Endothelial cell of umbilical vein (primary cell): ENCODE data around the gene DEDD. TPM values are rescaled to one million over a fixed set of nuclear protein-coding genes. Genes with fewer than 3 reads are reported as not detected.

Experiments
- BruUV-seq: library from RNA; stranded (reverse); fragments of 400-500 nt; replicated peaks from 2 replicates; lab custom pipeline; 2021; lab: Mats Ljungman, UMichigan
- CTCF ChIA-PET: fragments of 300-600, 350-600 bp; sonication (Branson Sonifier 250); formaldehyde crosslinking; loops from one replicate; lab custom pipeline; 2021; ENCODE audit warnings: antibody characterized with exemption, inconsistent platforms; lab: Charles Lee
- POLR2A ChIA-PET: fragments of 300-600, 350-600 bp; sonication (Branson Sonifier 250); formaldehyde crosslinking; loops from one replicate; lab custom pipeline; 2021; ENCODE audit warnings: antibody characterized with exemption, inconsistent platforms; lab: Charles Lee
- DNase-seq: peaks from one replicate; pipeline ENCODE4 v3.0.0-alpha.2; 2011; ENCODE audit warnings: low read depth, low spot score
- FAIRE-seq: peaks from 2 replicates; lab custom pipeline; 2011; peaks lifted over from hg19 to GRCh38; lab: Jason Lieb, UNC
- H2AFZ ChIP-seq: 2 replicates; pipeline ENCODE4 v1.6.0; 2012; ENCODE audit warnings: low read depth, low read length, control low read depth, inconsistent platforms
- H3K27ac ChIP-seq: 2 replicates; pipeline ENCODE4 v1.5.1; 2011; ENCODE audit warnings: low read depth, mild to moderate bottlenecking, control low read depth, low read length, moderate library complexity; ENCODE audit not compliant: insufficient read depth
- H3K27me3 ChIP-seq, 2 experiments: 2 replicates each; pipeline versions ENCODE4 v1.6.0 to v1.6.1; 2011; ENCODE audit warnings: low read length in 2 of 2, mixed read lengths in 1 of 2; ENCODE audit not compliant: control insufficient read depth in 2 of 2, insufficient read depth in 2 of 2
- H3K36me3 ChIP-seq, 2 experiments: 2 replicates in 1 of 2; 3 replicates in 1 of 2; pipeline ENCODE4 v1.5.1; 2011; ENCODE audit warnings: low read length in 2 of 2, mild to moderate bottlenecking in 1 of 2, moderate library complexity in 1 of 2; ENCODE audit not compliant: control insufficient read depth in 2 of 2, insufficient read depth in 2 of 2; ENCODE audit errors: extremely low read depth in 1 of 2
- H3K4me1 ChIP-seq: 3 replicates; pipeline ENCODE4 v1.5.1; 2011; ENCODE audit warnings: mild to moderate bottlenecking, low read length; ENCODE audit not compliant: control insufficient read depth, insufficient read depth; ENCODE audit errors: extremely low read depth
- H3K4me2 ChIP-seq: 2 replicates; pipeline ENCODE4 v1.6.1; 2011; ENCODE audit warnings: low read length, control low read depth, mixed read lengths; ENCODE audit not compliant: insufficient read depth
- H3K4me3 ChIP-seq, 3 experiments: fragments of 200-600 bp in 1 of 3; sonication (generic), shearing (Covaris generic) in 1 of 3; replicated peaks in 1 of 3; 2 replicates each; pipeline ENCODE4 v1.5.1; 2011 to 2016; ENCODE audit warnings: control low read depth in 3 of 3, low read length in 3 of 3, mild to moderate bottlenecking in 2 of 3, inconsistent platforms in 1 of 3, low read depth in 1 of 3, moderate library complexity in 1 of 3; ENCODE audit not compliant: insufficient read depth in 1 of 3
- H3K79me2 ChIP-seq: 2 replicates; pipeline ENCODE4 v1.6.0; 2012; ENCODE audit warnings: low read length, inconsistent platforms; ENCODE audit not compliant: control insufficient read depth, insufficient read depth
- H3K9ac ChIP-seq: replicated peaks from 2 replicates; pipeline ENCODE3; 2011; ENCODE audit warnings: low read length, control low read depth; ENCODE audit not compliant: insufficient read depth; ENCODE audit errors: extremely low read depth
- H3K9me1 ChIP-seq: replicated peaks from 3 replicates; pipeline ENCODE4 v1.6.0; 2011; ENCODE audit warnings: mild to moderate bottlenecking, low read length; ENCODE audit not compliant: control insufficient read depth, insufficient read depth; ENCODE audit errors: extremely low read depth
- H3K9me3 ChIP-seq: replicated peaks from 2 replicates; pipeline ENCODE4 v1.5.1; 2012; ENCODE audit warnings: low read length, inconsistent platforms; ENCODE audit not compliant: control insufficient read depth, insufficient read depth
- H4K20me1 ChIP-seq: replicated peaks from 2 replicates; pipeline ENCODE3; 2011; ENCODE audit warnings: mild to moderate bottlenecking, low read length; ENCODE audit not compliant: control insufficient read depth, insufficient read depth; ENCODE audit errors: extremely low read depth
- EZH2 ChIP-seq: IDR thresholded peaks from 2 replicates; pipeline ENCODE4 v1.6.1; 2012; ENCODE audit warnings: borderline replicate concordance, low read depth, mild to moderate bottlenecking, moderate library complexity, low read length, inconsistent platforms; ENCODE audit not compliant: severe bottlenecking
- FOS ChIP-seq: IDR thresholded peaks from 2 replicates; pipeline ENCODE4 v1.6.1; 2011; ENCODE audit warnings: mild to moderate bottlenecking, low read length, moderate library complexity, borderline replicate concordance; ENCODE audit not compliant: insufficient read depth
- GATA2 ChIP-seq: IDR thresholded peaks from 2 replicates; pipeline ENCODE4 v1.7.0; 2011; ENCODE audit warnings: low read depth, mild to moderate bottlenecking, moderate library complexity, mixed read lengths, low read length; ENCODE audit not compliant: insufficient read length, insufficient read depth
- JUN ChIP-seq: IDR thresholded peaks from 2 replicates; pipeline ENCODE4 v1.6.1; 2011; ENCODE audit warnings: borderline replicate concordance, low read depth; ENCODE audit not compliant: insufficient read length, insufficient read depth
- MYC ChIP-seq: IDR thresholded peaks from one replicate; pipeline ENCODE4 v1.6.1; 2011; ENCODE audit warnings: mild to moderate bottlenecking, low read depth, low read length
- POLR2A ChIP-seq: IDR thresholded peaks from 2 replicates; pipeline ENCODE4 v1.6.1; 2012; ENCODE audit warnings: low read depth, mild to moderate bottlenecking, control low read depth, low read length
- POLR2AphosphoS5 ChIP-seq: IDR thresholded peaks from 2 replicates; pipeline ENCODE4 v1.6.1; 2012; ENCODE audit warnings: low read depth, mild to moderate bottlenecking, control low read depth, low read length, moderate library complexity; ENCODE audit not compliant: insufficient read depth
- dilution Hi-C: fragments of 300-500 bp; cut with MboI; formaldehyde crosslinking; loops from one replicate; pipeline ENCODE4 v1.15.0; 2019; ENCODE audit warnings: low sequenced_read_pairs; ENCODE audit not compliant: extremely low pct_ligation_motif_present
- intact Hi-C: fragments of 100-400 bp; cut with micrococcal nuclease; formaldehyde crosslinking; loops from one replicate; pipeline ENCODE4 v1.10.0; 2022
- polyA plus RNA-seq, 4 experiments: library from polyadenylated mRNA; depleted of rRNA in 3 of 4; stranded (reverse) in 3 of 4; unstranded in 1 of 4; fragments of >200 nt; gene quantifications; 2 replicates each; pipeline versions ENCODE4 v1.2.1 to v1.2.3, GENCODE V29; 2011 to 2012; ENCODE audit warnings: missing spikeins in 1 of 4
- total RNA-seq: library from RNA; stranded (reverse); gene quantifications from 2 replicates; pipeline ENCODE4 v1.2.3, GENCODE V29; 2021
- TF ChIP-seq, protein P1 (sequence below): IDR thresholded peaks from 2 replicates; pipeline ENCODE4 v1.6.1; 2011; ENCODE audit not compliant: insufficient read depth, insufficient read length
- TF ChIP-seq, protein P2 (sequence below), 2 donors: IDR thresholded peaks; 1 replicate in 1 of 2; 2 replicates in 1 of 2; pipeline ENCODE4 v1.5.1; 2011; ENCODE audit warnings: low read length in 2 of 2, mild to moderate bottlenecking in 2 of 2, moderate library complexity in 2 of 2, control low read depth in 1 of 2, inconsistent platforms in 1 of 2, low read depth in 1 of 2; ENCODE audit not compliant: insufficient read depth in 1 of 2; ENCODE audit errors: extremely low read depth in 1 of 2

The DEDD gene
- total and polyA plus RNA-seq, 2 donors (not counting 3 experiments of a cell fraction or from before 2014, with no cell fraction given) = 50.2 to 78.3 TPM

DNA sequence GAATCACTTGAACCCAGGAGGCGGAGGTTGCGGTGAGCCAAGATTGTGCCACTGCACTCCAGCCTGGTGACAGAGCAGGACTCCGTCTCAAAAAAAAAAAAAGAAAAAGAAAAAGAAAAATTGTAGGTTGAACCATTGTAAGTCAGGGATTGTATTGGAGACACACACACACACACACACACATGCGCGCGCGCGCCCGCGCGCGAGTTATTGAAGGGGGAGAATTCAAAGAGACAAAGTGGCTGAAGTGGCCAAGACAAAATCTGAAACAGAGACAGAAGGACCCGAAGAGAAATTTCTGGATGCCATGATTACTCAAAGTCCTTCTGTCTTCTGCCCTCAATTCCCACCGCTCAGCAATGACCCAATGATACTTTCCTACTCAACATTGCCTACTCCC lies 38.0 kb downstream of the DEDD start:
- Histone ChIP-seq H4K20me1 (no peaks in the 10 kb centered on the region), H3K79me2 (no peaks in the 10 kb centered on the region), H3K36me3 (peaks cover 0 to 2% of the 10 kb centered on the region in 2 experiments), H3K9me3 (no peaks in the 10 kb centered on the region), H3K4me2 (no peak overlapping the region), H3K9me1 (no peaks in the 10 kb centered on the region), H3K27ac (no peak overlapping the region), H3K27me3 (no peaks in the 10 kb centered on the region), H3K4me1 (peaks cover 8% of the 10 kb centered on the region), H3K9ac (no peak overlapping the region), H3K4me3 (no peak overlapping the region), H2AFZ (no peak overlapping the region)
- TF ChIP-seq GATA2 (no peak), FOS (no peak), POLR2AphosphoS5 (no peak), JUN (no peak), EZH2 (no peak), POLR2A (no peak), MYC (no peak)
- TF ChIP-seq, protein P1, sequence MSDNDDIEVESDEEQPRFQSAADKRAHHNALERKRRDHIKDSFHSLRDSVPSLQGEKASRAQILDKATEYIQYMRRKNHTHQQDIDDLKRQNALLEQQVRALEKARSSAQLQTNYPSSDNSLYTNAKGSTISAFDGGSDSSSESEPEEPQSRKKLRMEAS = no peak
- TF ChIP-seq, protein P2, sequence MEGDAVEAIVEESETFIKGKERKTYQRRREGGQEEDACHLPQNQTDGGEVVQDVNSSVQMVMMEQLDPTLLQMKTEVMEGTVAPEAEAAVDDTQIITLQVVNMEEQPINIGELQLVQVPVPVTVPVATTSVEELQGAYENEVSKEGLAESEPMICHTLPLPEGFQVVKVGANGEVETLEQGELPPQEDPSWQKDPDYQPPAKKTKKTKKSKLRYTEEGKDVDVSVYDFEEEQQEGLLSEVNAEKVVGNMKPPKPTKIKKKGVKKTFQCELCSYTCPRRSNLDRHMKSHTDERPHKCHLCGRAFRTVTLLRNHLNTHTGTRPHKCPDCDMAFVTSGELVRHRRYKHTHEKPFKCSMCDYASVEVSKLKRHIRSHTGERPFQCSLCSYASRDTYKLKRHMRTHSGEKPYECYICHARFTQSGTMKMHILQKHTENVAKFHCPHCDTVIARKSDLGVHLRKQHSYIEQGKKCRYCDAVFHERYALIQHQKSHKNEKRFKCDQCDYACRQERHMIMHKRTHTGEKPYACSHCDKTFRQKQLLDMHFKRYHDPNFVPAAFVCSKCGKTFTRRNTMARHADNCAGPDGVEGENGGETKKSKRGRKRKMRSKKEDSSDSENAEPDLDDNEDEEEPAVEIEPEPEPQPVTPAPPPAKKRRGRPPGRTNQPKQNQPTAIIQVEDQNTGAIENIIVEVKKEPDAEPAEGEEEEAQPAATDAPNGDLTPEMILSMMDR (IDR thresholded peaks at IDR 0.05; ENCODE audit: extremely low read depth in 1 of 2, insufficient read depth in 1 of 2, low read depth in 1 of 2, low read length in 2 of 2) = no peak
- dilution Hi-C loops (no loop called here), intact Hi-C loops (no loop called here)
- no peak for DNase-seq
- FAIRE-seq = no peak
- no TSS peak for BruUV-seq
- POLR2A ChIA-PET = no interaction called here
- CTCF ChIA-PET = interaction anchor here (1.3 to 7.6 kb wide), 2 partner anchors 98 to 104 kb away, joined by 4 to 197 read pairs; no protein-coding TSS in a partner anchor
